ENCODE measurements around the gene BSPRY. TPM values are rescaled to one million over a fixed set of nuclear protein-coding genes. Genes with fewer than 3 reads are reported as not detected.
"Not testable (repeated sequence)": the region's sequence is repeated elsewhere in the genome, so short reads cannot be mapped to it uniquely, and the experiment has no call there.

The BSPRY gene
- total RNA-seq, 2 donors from 2014 or later: 0.48 to 3.8 TPM

DNA sequence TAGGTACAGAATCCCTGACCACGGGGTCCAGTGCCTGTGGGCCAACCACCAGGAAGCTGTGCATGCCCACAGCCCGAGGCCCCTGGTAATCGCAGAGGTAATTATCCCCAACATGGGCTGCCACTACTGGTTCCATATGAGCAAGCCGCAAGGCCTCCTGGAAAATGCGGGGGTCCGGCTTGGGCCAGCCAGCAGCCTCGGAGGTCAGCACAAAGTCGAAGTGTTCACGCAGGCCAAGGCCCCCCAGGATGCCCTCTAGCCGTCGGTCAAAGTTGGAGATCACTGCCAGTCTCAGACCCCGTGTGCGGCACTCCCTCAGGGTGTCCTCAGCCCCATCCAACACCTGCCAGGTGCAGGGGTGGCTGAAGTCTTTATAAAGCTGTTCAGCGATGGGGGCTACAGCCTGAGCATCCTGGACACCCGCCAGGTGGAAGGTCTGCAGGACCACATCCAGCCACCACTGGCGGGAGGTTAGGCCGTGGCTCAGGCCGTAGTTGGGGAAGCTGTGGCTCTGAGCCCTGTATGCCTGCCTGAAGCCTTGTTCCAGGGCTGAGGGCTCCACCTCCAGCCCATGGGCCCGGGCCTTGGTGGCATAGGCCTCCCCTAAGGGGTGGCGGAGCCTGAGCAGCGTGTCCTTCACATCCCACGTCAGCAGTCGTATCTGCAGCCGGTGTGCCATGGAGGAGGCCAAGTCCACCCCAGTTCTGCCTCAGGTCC lies 24.5 kb downstream of the BSPRY start:
- H3K4me3 ChIP-seq: no peak overlapping the region
- TF ChIP-seq, protein P1, sequence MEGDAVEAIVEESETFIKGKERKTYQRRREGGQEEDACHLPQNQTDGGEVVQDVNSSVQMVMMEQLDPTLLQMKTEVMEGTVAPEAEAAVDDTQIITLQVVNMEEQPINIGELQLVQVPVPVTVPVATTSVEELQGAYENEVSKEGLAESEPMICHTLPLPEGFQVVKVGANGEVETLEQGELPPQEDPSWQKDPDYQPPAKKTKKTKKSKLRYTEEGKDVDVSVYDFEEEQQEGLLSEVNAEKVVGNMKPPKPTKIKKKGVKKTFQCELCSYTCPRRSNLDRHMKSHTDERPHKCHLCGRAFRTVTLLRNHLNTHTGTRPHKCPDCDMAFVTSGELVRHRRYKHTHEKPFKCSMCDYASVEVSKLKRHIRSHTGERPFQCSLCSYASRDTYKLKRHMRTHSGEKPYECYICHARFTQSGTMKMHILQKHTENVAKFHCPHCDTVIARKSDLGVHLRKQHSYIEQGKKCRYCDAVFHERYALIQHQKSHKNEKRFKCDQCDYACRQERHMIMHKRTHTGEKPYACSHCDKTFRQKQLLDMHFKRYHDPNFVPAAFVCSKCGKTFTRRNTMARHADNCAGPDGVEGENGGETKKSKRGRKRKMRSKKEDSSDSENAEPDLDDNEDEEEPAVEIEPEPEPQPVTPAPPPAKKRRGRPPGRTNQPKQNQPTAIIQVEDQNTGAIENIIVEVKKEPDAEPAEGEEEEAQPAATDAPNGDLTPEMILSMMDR (IDR thresholded peaks at IDR 0.05): no peak
- no peak for DNase-seq (ENCODE audit: low spot score)
- H3K9me3 ChIP-seq: no peaks in the 10 kb centered on the region
- H3K4me1 ChIP-seq: peaks cover 0 to 8% of the 10 kb centered on the region in 2 donors
- H3K36me3 ChIP-seq: peaks cover 20% of the 10 kb centered on the region
- H3K27me3 ChIP-seq: no peaks in the 10 kb centered on the region
- H3K27ac ChIP-seq: no peak overlapping the region

DNA sequence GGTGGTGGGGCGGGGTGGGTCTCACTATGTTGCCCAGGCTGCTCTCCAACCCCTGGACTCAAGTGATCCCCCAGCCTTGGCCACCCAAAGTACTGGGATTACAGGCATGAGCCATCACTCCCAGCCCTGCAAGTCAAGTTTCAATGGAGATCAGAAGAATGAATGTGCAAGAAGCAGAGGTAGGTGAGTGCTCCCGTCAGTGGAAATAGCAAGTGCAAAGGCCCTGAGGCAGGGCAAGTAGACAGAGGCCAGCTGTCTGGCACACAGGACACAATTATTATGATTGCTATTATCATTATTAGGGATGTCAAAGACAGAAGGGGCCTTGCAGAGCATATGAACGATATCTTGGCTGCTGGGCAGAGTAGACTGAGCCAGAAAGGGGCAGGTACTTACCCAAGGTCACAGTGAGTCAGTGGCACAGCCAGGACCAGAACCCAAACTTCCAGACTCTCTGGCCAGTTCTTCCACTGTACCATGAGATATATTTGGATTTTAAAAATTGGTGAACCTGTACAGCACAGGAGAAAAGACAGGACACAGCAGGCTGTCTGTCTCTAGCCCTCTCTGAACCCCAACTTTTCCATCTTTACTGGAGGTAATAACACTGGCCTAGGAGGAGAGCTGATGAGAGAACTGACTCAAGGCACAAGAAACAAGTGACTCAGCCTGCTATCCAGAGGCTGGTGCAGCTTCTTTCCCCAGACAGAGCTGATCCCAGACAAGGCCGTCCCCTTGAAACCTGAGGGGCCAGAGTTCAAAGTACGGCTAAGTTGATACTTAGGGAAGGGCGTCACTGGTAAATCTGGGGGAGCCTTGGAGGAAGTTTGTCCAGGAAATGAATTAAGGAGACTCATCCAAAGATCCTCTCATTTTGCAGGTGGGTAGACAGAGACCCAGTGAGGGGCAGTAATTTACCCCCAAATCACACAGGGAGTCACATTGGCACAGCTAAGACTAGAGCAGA lies 26.0 kb downstream of the BSPRY start:
- DNase-seq (ENCODE audit: low spot score): no peak
- peak overlapping the region in 1 of 2 donors; percentile 76 for H3K4me3 ChIP-seq
- no peaks in the 10 kb centered on the region for H3K27me3 ChIP-seq
- no peaks in the 10 kb centered on the region for H3K9me3 ChIP-seq
- TF ChIP-seq, protein P1 (IDR thresholded peaks at IDR 0.05): no peak
- H3K36me3 ChIP-seq: peaks cover 20% of the 10 kb centered on the region
- H3K27ac ChIP-seq: no peak overlapping the region
- H3K4me1 ChIP-seq: peaks cover 0 to 8% of the 10 kb centered on the region in 2 donors

DNA sequence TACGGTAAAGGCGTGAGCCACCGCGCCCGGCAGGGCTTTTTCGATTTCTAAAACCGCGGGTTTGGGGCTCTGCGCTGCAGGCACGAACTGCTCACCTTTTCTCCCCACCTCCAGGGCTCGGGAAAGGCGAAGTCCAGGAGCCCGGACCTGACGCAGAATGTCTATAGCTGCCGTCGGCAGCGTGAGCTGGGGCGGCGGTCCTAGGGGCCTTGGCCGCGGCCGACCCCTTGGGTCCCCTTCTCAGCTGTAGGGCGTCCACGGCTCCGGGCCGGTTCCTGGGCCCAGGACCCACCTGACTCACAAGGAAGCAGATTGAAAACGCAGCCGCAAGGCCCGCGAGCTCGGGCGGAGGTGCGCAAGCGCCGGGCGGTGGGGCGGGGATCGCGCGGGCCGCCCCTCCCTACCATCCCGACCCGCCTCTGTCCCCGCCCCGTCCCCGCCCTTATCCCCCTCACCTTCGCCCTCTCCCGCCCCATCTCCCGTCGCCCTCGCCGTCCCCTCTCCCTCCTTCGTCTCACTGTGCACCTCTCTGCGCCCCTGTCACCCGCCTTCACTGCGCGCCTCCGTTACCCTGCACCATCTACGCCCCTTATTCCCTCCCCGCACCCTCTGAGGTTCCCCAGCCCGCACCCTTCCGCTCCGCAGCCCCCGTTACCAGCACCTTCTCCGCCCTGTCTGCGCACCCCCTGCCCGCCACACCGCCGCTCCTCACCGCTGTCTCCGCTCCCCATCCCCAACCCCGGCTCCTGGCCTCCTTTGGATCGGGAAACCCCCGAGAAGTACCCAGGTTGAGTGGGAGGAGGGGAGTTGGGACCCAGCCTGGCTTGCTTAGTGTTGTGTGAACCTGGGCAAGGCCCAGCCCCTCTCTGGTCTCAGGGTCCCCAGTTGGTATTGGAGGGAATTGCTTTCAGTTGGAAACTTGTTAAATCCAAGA lies 27.6 kb downstream of the BSPRY start, which contains the start of gene HDHD3:
TSS of gene HDHD3 (minus strand) at position 353 of the 934 bp plus-strand sequence. CDS start 2,632 bp downstream, outside the sequence.
- peak within 1 kb of the TSS; percentile 64 to 76 for H3K4me3 ChIP-seq
- H3K36me3 ChIP-seq: peaks cover 20% of the 10 kb centered on the region
- peak; percentile 76 for DNase-seq (ENCODE audit: low spot score)
- no peaks in the 10 kb centered on the region for H3K27me3 ChIP-seq
- H3K27ac ChIP-seq: peak within 1 kb of the TSS; percentile 71 to 76
- peaks cover 0 to 8% of the 10 kb centered on the region in 2 donors for H3K4me1 ChIP-seq
- TF ChIP-seq, protein P1 (IDR thresholded peaks at IDR 0.05): no peak
- no peaks in the 10 kb centered on the region for H3K9me3 ChIP-seq

DNA sequence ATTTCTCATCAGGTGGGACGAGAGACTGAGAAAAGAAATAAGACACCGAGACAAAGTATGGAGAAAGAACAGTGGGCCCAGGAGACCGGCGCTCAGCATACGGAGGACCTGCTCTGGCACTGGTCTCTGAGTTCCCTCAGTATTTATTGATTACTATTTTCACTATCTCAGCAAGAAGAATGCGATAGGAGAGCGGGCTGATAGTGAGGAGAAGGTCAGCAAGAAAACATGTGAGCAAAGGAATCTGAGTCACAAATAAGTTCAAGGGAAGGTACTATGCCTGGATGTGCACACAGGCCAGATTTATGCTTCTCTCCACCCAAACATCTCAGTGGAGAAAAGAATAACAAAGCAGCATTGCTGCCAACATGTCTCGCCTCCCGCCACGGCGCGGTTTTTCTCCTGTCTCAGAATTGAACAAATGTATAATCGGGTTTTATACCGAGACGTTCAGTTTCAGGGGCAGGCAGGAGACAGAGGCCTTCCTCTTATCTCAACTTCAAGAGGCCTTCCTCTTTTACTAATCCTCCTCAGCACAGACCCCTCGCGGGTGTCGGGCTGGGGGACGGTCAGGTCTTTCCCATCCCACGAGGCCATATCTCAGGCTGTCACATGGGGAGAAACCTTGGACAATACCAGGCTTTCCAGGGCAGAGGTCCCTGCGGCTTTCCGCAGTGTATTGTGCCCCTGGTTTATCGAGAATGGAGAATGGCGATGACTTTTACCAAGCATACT lies 29.9 kb downstream of the BSPRY start:
- not testable (repeated sequence) for H3K36me3 ChIP-seq; DNase-seq (ENCODE audit: low spot score); H3K4me1 ChIP-seq; H3K27ac ChIP-seq; H3K27me3 ChIP-seq; H3K9me3 ChIP-seq; H3K4me3 ChIP-seq

DNA sequence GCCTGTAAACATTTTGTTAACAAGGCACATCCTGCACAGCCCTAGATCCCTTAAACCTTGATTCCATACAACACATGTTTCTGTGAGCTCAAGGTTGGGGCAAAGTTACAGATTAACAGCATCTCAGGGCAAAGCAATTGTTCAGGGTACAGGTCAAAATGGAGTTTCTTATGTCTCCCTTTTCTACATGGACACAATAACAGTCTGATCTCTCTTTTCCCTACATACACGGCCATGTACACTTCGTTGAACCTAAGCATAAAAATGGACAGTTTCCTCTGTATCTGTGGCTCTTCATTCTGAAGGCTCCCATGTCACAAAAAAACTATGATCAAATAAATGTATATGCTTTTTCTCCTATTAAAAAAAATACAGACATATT lies 30.5 kb downstream of the BSPRY start:
- not testable (repeated sequence) for H3K27ac ChIP-seq; DNase-seq (ENCODE audit: low spot score); H3K9me3 ChIP-seq; H3K4me1 ChIP-seq; H3K36me3 ChIP-seq; H3K4me3 ChIP-seq; H3K27me3 ChIP-seq

DNA sequence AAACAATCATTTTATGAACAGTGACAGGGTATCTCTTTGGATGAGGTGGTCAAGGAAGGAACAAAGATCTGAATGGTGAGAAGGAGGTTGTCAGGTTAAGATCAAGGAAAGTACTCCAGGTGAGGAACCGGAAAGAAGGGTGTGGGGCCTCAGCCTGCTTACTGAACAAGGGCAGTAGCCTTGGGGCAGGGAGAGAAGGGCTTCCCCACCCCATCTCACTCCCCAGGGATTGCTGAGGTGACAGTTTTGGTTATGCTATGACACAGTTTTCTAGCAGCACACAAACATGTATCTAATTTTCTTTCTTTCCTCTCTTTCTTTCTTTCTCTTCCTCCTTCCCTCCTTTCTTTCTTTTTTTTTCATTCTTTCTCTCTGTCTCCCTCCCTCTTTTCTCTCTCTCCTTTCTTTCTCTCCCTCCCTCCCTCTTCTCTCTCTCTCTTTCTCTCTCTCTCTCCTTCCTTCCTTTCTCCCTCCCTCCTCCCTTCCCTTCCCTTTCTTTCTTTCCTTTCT lies 31.6 kb downstream of the BSPRY start:
- no peak for DNase-seq (ENCODE audit: low spot score)
- no peak overlapping the region for H3K27ac ChIP-seq
- no peaks in the 10 kb centered on the region for H3K27me3 ChIP-seq
- H3K4me3 ChIP-seq: no peak overlapping the region
- H3K9me3 ChIP-seq: no peaks in the 10 kb centered on the region
- H3K36me3 ChIP-seq: no peaks in the 10 kb centered on the region
- TF ChIP-seq, protein P1 (IDR thresholded peaks at IDR 0.05): no peak
- no peaks in the 10 kb centered on the region for H3K4me1 ChIP-seq

DNA sequence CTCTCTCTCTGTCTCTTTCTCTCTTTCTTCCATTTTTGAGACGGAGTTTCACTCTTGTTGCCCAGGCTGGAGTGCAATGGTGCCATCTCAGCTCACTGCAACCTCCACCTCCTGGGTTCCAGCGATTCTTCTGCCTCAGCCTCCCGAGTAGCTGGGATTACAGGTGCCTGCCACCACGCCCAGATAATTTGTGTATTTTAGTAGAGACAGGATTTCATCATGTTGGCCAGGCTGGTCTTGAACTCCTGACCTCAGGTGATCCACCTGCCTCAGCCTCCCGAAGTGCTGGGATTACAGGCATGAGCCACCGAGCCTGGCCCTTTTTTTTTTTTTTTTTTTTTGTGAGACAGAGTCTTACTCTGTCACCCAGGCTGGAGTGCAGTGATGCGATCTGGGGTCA lies 32.1 kb downstream of the BSPRY start:
- H3K27ac ChIP-seq; H3K36me3 ChIP-seq; H3K4me3 ChIP-seq; H3K9me3 ChIP-seq; H3K27me3 ChIP-seq; H3K4me1 ChIP-seq; DNase-seq (ENCODE audit: low spot score): not testable (repeated sequence)

All from right atrium auricular region (tissue), 2 donors.